K562 (cell line): Measurements from ENCODE around the gene CARD10. TPM values are rescaled to one million over a fixed set of nuclear protein-coding genes. Genes with fewer than 3 reads are reported as not detected.

Experiments used
- ATAC-seq: fragments of 200-7000 bp; cut with Tn5 transposase; 3 replicates; pipeline ENCODE4 v1.9.1; 2020; ENCODE audit warnings: moderate library complexity
- BruUV-seq: library from RNA; stranded (reverse); fragments of 400-500 nt; replicated peaks from 2 replicates; lab custom pipeline; 2021; lab: Mats Ljungman, UMichigan
- CTCF ChIA-PET: fragments of 300-600 bp; formaldehyde crosslinking; extraction: SDS; loops from one replicate; lab custom pipeline; 2021; ENCODE audit warnings: low intra/inter-chr PET ratio; lab: Yijun Ruan, JAX
- POLR2A ChIA-PET: fragments of 300-600, 350-650 bp; sonication (Branson Sonifier 250); formaldehyde crosslinking; extraction: SDS; loops from one replicate; lab custom pipeline; 2021; ENCODE audit warnings: antibody characterized with exemption, inconsistent platforms; lab: Yijun Ruan, JAX
- DNase-seq, 4 experiments: peaks; one replicate each; pipeline versions ENCODE4 v3.0.0 to v3.0.0-alpha.2; 2011 to 2018; ENCODE audit warnings: low spot score in 3 of 4, mixed read lengths in 3 of 4; ENCODE audit errors: extremely low read depth in 1 of 4
- FAIRE-seq: peaks from 2 replicates; lab custom pipeline; 2011; peaks lifted over from hg19 to GRCh38; lab: Jason Lieb, UNC
- H2AFZ ChIP-seq: 2 replicates; pipeline ENCODE4 v1.6.0; 2011; ENCODE audit warnings: low read depth, low read length, control low read depth, inconsistent platforms
- H3K27ac ChIP-seq: fragments of 200-600 bp; 3 replicates; pipeline ENCODE4 v1.8.0; 2011; ENCODE audit warnings: low read depth, mild to moderate bottlenecking, control low read depth, inconsistent platforms, low read length, moderate library complexity, mixed read lengths; ENCODE audit errors: extremely low read depth
- H3K27me3 ChIP-seq, 2 experiments: fragments of 300-600 bp in 1 of 2; 2 replicates in 1 of 2; 3 replicates in 1 of 2; pipeline versions ENCODE4 v1.6.0 to v1.8.0; 2011; ENCODE audit warnings: inconsistent platforms in 2 of 2, low read length in 2 of 2, mild to moderate bottlenecking in 1 of 2, mixed read lengths in 1 of 2, moderate library complexity in 1 of 2; ENCODE audit not compliant: control insufficient read depth in 2 of 2, insufficient read depth in 2 of 2
- H3K36me3 ChIP-seq: fragments of 300-600 bp; 3 replicates; pipeline ENCODE4 v1.8.0; 2011; ENCODE audit warnings: mild to moderate bottlenecking, low read length, inconsistent platforms; ENCODE audit not compliant: control insufficient read depth, insufficient read depth
- H3K4me1 ChIP-seq, 2 experiments: fragments of 200-600 bp in 1 of 2; replicated peaks in 1 of 2; 2 replicates in 1 of 2; 3 replicates in 1 of 2; pipeline versions ENCODE4 v1.5.1 to v1.8.0; 2011; ENCODE audit warnings: inconsistent platforms in 2 of 2, low read length in 2 of 2, mild to moderate bottlenecking in 1 of 2, mixed read lengths in 1 of 2, moderate library complexity in 1 of 2; ENCODE audit not compliant: control insufficient read depth in 2 of 2, insufficient read depth in 2 of 2
- H3K4me2 ChIP-seq: 2 replicates; pipeline ENCODE4 v1.6.1; 2011; ENCODE audit warnings: low read length, control low read depth, inconsistent platforms, mixed read lengths; ENCODE audit not compliant: insufficient read depth
- H3K4me3 ChIP-seq: fragments of 200-600 bp; sonication (generic), shearing (Covaris generic); 2 replicates; pipeline ENCODE4 v1.5.1; 2016; ENCODE audit warnings: control low read depth, inconsistent platforms
- H3K79me2 ChIP-seq: fragments of 200-600 bp; 3 replicates; pipeline ENCODE4 v1.8.0; 2011; ENCODE audit warnings: low read length, inconsistent platforms; ENCODE audit not compliant: control insufficient read depth, insufficient read depth
- H3K9ac ChIP-seq, 2 experiments: 2 replicates each; pipeline versions ENCODE4 v1.6.0 to v1.6.1; 2011; ENCODE audit warnings: low read depth in 2 of 2, low read length in 2 of 2, control low read depth in 1 of 2, inconsistent platforms in 1 of 2, mild to moderate bottlenecking in 1 of 2, mixed read lengths in 1 of 2; ENCODE audit not compliant: insufficient read depth in 1 of 2
- H3K9me1 ChIP-seq: one replicate; pipeline ENCODE4 v1.6.0; 2011; ENCODE audit warnings: inconsistent platforms, mild to moderate bottlenecking, low read length, moderate library complexity; ENCODE audit not compliant: control insufficient read depth, insufficient read depth
- H3K9me3 ChIP-seq: replicated peaks from 2 replicates; pipeline ENCODE4 v1.5.1; 2011; ENCODE audit warnings: low read depth, low read length, inconsistent platforms; ENCODE audit not compliant: control insufficient read depth, insufficient read depth
- H4K20me1 ChIP-seq: replicated peaks from 2 replicates; pipeline ENCODE4 v1.6.1; 2011; ENCODE audit warnings: low read length, inconsistent platforms, mixed read lengths; ENCODE audit not compliant: control insufficient read depth, insufficient read depth
- DPF2 ChIP-seq: fragments of 450-650 bp; IDR thresholded peaks from 2 replicates; pipeline ENCODE4 v1.6.1; 2016
- EGR1 ChIP-seq: fragments of 450-650 bp; conservative IDR thresholded peaks from 2 replicates; pipeline ENCODE4 v1.6.1; 2017; ENCODE audit warnings: mild to moderate bottlenecking
- FOSL1 ChIP-seq: fragments of 200-800 bp; sonication (Bioruptor generic); conservative IDR thresholded peaks from 2 replicates; pipeline ENCODE4 v1.6.1; 2016; ENCODE audit warnings: missing genetic modification characterization, missing compliant biosample characterization
- FOXK2 ChIP-seq, 2 experiments: fragments of 450-650 bp; IDR thresholded peaks in 1 of 2; conservative IDR thresholded peaks in 1 of 2; 2 replicates each; pipeline ENCODE4 v1.6.1; 2016; ENCODE audit warnings: low read depth in 2 of 2, mild to moderate bottlenecking in 1 of 2
- ILK ChIP-seq: fragments of 450-650 bp; IDR thresholded peaks from 2 replicates; pipeline ENCODE4 v1.6.1; 2016; ENCODE audit warnings: missing genetic modification characterization, low read depth, mild to moderate bottlenecking, missing compliant biosample characterization, moderate library complexity, borderline replicate concordance
- KLF16 ChIP-seq: IDR thresholded peaks from 2 replicates; pipeline ENCODE4 v1.6.1; 2016; ENCODE audit warnings: antibody characterized with exemption
- MED1 ChIP-seq: sonication (generic); formaldehyde crosslinking; IDR thresholded peaks from 2 replicates; pipeline ENCODE4 v1.8.1; 2023; ENCODE audit warnings: missing genetic modification reagents, borderline replicate concordance
- MTA3 ChIP-seq: fragments of 450-650 bp; formaldehyde crosslinking; IDR thresholded peaks from 2 replicates; pipeline ENCODE4 v1.6.1; 2017; ENCODE audit warnings: mild to moderate bottlenecking, borderline replicate concordance
- ZFX ChIP-seq: sonication (generic); formaldehyde crosslinking; IDR thresholded peaks from 2 replicates; pipeline ENCODE4 v1.8.0; 2022; ENCODE audit warnings: mild to moderate bottlenecking, missing genetic modification reagents, moderate library complexity
- ZNF699 ChIP-seq: fragments of 250-450 bp; sonication (Bioruptor Pico); IDR thresholded peaks from 2 replicates; pipeline ENCODE4 v1.8.0; 2021; ENCODE audit warnings: mild to moderate bottlenecking, moderate library complexity; ENCODE audit not compliant: insufficient replicate concordance
- WGBS: fragments of 100-300 bp; shearing (Covaris generic); methylation state at CpG from one replicate; pipeline ENCODE4 v1.1.6; 2016; ENCODE audit warnings: low coverage, mixed read lengths; ENCODE audit not compliant: insufficient coverage; ENCODE audit errors: missing lambda C conversion rate; 5-methylcytosine and 5-hydroxymethylcytosine counted together
- in situ Hi-C: fragments of 300-500 bp; cut with MboI; formaldehyde crosslinking; loops from 4 replicates; pipeline ENCODE4 v1.15.0; 2018; ENCODE audit warnings: inconsistent platforms, mixed read lengths
- intact Hi-C: fragments of 100-400 bp; cut with micrococcal nuclease; formaldehyde crosslinking; loops from 2 replicates; pipeline ENCODE4 v1.14.2; 2022
- polyA plus RNA-seq, 8 experiments: library from polyadenylated mRNA; depleted of rRNA in 4 of 8; stranded (reverse) in 5 of 8; unstranded in 3 of 8; fragments of >200 nt; fragmentation: Nextera tagmentation in 2 of 8; fragmentation: Illumina TruSeq in 1 of 8; extraction: Ambion mirVana in 2 of 8; extraction: Trizol in 1 of 8; gene quantifications; 2 replicates each; pipeline versions ENCODE4 v1.2.1 to v1.2.3, GENCODE V29; 2011 to 2014; ENCODE audit warnings: inconsistent platforms in 1 of 8, missing spikeins in 1 of 8
- total RNA-seq, 7 experiments: library from RNA; depleted of rRNA in 6 of 7; stranded (reverse); fragments of >200 nt in 6 of 7; fragmentation: Illumina TruSeq in 2 of 7; extraction: Trizol in 2 of 7; gene quantifications; 2 replicates each; pipeline versions ENCODE4 v1.2.1 to v1.2.3, GENCODE V29; 2011 to 2021; ENCODE audit warnings: low replicate concordance in 1 of 7
- TF ChIP-seq, protein P1 (sequence below), 2 experiments: fragments of 450-650 bp in 1 of 2; sonication (generic) in 1 of 2; formaldehyde crosslinking in 1 of 2; IDR thresholded peaks in 1 of 2; conservative IDR thresholded peaks in 1 of 2; 2 replicates each; pipeline versions ENCODE4 v1.6.1 to v1.8.1; 2016 to 2023; ENCODE audit warnings: mild to moderate bottlenecking in 2 of 2, moderate library complexity in 2 of 2, inconsistent platforms in 1 of 2, missing genetic modification reagents in 1 of 2

CARD10 gene
- total and polyA plus RNA-seq, 9 of the 15 experiments (the other 6 are each of a cell fraction or from before 2014, with no cell fraction given) = 0.13 to 5.8 (median 1.6) TPM

GRCh38 chr22:37525073-37525745 is 6.0 kb upstream of the CARD10 start:
- Histone ChIP-seq H3K79me2 (no peaks in the 10 kb centered on the region), H3K9me3 (no peaks in the 10 kb centered on the region), H3K4me2 (no peak overlapping the region), H3K27ac (no peak overlapping the region), H3K27me3 (no peaks in the 10 kb centered on the region; a peak in 1 of 5 replicates), H3K4me1 (peaks cover 4 to 10% of the 10 kb centered on the region in 2 experiments; a peak in 4 of 5 replicates), H3K9ac (no peak overlapping the region), H4K20me1 (no peaks in the 10 kb centered on the region), H3K9me1 (no peaks in the 10 kb centered on the region), H3K36me3 (no peaks in the 10 kb centered on the region), H3K4me3 (no peak overlapping the region), H2AFZ (no peak overlapping the region)
- CTCF ChIA-PET = no interaction called here
- in situ Hi-C loops (no loop called here), intact Hi-C loops (no loop called here)
- POLR2A ChIA-PET = interaction anchor here (0.5 to 0.7 kb wide), 3 partner anchors 42 to 430 kb away, joined by 3 to 4 read pairs (median 3); partner anchors contain the start of gene PDXP
- no peak for DNase-seq
- TF ChIP-seq KLF16 = no peak
- no peak for TF ChIP-seq ZNF699 (CRISPR knock-in tag)
- TF ChIP-seq, protein P1, sequence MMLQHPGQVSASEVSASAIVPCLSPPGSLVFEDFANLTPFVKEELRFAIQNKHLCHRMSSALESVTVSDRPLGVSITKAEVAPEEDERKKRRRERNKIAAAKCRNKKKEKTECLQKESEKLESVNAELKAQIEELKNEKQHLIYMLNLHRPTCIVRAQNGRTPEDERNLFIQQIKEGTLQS (IDR thresholded peaks at IDR 0.05) = peak; percentile 44
- TF ChIP-seq, protein P1 (CRISPR knock-in tag; conservative IDR thresholded peaks at IDR 0.05) = no peak
- TF ChIP-seq MED1 (CRISPR knock-in tag) = no peak
- no peak for TF ChIP-seq FOXK2 (conservative IDR thresholded peaks at IDR 0.05 in 1 of 2, IDR thresholded peaks at IDR 0.05 in 1 of 2; ENCODE audit: low read depth in 2 of 2)
- TF ChIP-seq FOSL1 (tag) = 0 out of 2 replicates have a peak, but pooled peaks have one; percentile 52
- TF ChIP-seq ILK (tag) = no peak
- TF ChIP-seq EGR1 = peak; percentile 95
- peak; percentile 26; the same call in 1 of the 2 replicates for TF ChIP-seq DPF2
- TF ChIP-seq MTA3 = no peak
- no peak for TF ChIP-seq ZFX (CRISPR knock-in tag)
- ATAC-seq = no peak
- no peak for FAIRE-seq
- no TSS peak for BruUV-seq
- 4% methylated on average over 4 of the region's 10 CpGs for WGBS
